ENCODE measurements around the gene MBOAT1.
"Not testable (repeated sequence)": the region's sequence is repeated elsewhere in the genome, so short reads cannot be mapped to it uniquely, and the experiment has no call there.

MBOAT1 gene

GRCh38 chr6:20212392-20213111 lies at the start of gene MBOAT1:
TSS of gene MBOAT1 (minus strand) at chr6:20212469. CDS start at chr6:20212234, 235 bp downstream.
- in situ Hi-C loops (cut with MboI; ENCODE audit: low sequenced_read_pairs) = no loop called here

GRCh38 chr6:20261685-20262084 lies 49.4 kb upstream of the MBOAT1 start:
- in situ Hi-C loops (cut with MboI; ENCODE audit: low sequenced_read_pairs) = no loop called here

- in situ Hi-C loops (cut with MboI; ENCODE audit: low sequenced_read_pairs) = no loop called here
Observed at GRCh38 chr6:20260360-20260759, 48.1 kb upstream of the MBOAT1 start.

GRCh38 chr6:20259316-20260049 lies 47.2 kb upstream of the MBOAT1 start:
- in situ Hi-C loops (cut with MboI; ENCODE audit: low sequenced_read_pairs) = no loop called here

GRCh38 chr6:20255428-20255827 lies 43.2 kb upstream of the MBOAT1 start:
- in situ Hi-C loops (cut with MboI; ENCODE audit: low sequenced_read_pairs) = no loop called here

GRCh38 chr6:20254295-20254694 lies 42.0 kb upstream of the MBOAT1 start:
- in situ Hi-C loops (cut with MboI; ENCODE audit: low sequenced_read_pairs) = no loop called here

- in situ Hi-C loops (cut with MboI; ENCODE audit: low sequenced_read_pairs) = no loop called here
Observed at GRCh38 chr6:20253021-20253420, 40.8 kb upstream of the MBOAT1 start.

GRCh38 chr6:20252311-20252710 lies 40.0 kb upstream of the MBOAT1 start:
- in situ Hi-C loops (cut with MboI; ENCODE audit: low sequenced_read_pairs) = no loop called here

GRCh38 chr6:20251525-20251924 lies 39.3 kb upstream of the MBOAT1 start:
- in situ Hi-C loops (cut with MboI; ENCODE audit: low sequenced_read_pairs) = no loop called here

GRCh38 chr6:20246125-20246524 lies 33.9 kb upstream of the MBOAT1 start:
- in situ Hi-C loops (cut with MboI; ENCODE audit: low sequenced_read_pairs) = no loop called here

- in situ Hi-C loops (cut with MboI; ENCODE audit: low sequenced_read_pairs) = not testable (repeated sequence)
Observed at GRCh38 chr6:20244807-20245681, 32.8 kb upstream of the MBOAT1 start.

- in situ Hi-C loops (cut with MboI; ENCODE audit: low sequenced_read_pairs) = no loop called here
Observed at GRCh38 chr6:20243288-20243687, 31.0 kb upstream of the MBOAT1 start.

GRCh38 chr6:20242397-20242796 lies 30.1 kb upstream of the MBOAT1 start:
- in situ Hi-C loops (cut with MboI; ENCODE audit: low sequenced_read_pairs) = no loop called here

- in situ Hi-C loops (cut with MboI; ENCODE audit: low sequenced_read_pairs) = no loop called here
Observed at GRCh38 chr6:20241102-20241501, 28.8 kb upstream of the MBOAT1 start.

GRCh38 chr6:20238688-20239587 lies 26.7 kb upstream of the MBOAT1 start:
- in situ Hi-C loops (cut with MboI; ENCODE audit: low sequenced_read_pairs) = no loop called here

GRCh38 chr6:20237677-20238460 lies 25.6 kb upstream of the MBOAT1 start:
- in situ Hi-C loops (cut with MboI; ENCODE audit: low sequenced_read_pairs) = no loop called here

- in situ Hi-C loops (cut with MboI; ENCODE audit: low sequenced_read_pairs) = no loop called here
Observed at GRCh38 chr6:20236909-20237600, 24.8 kb upstream of the MBOAT1 start.

GRCh38 chr6:20236344-20236743 lies 24.1 kb upstream of the MBOAT1 start:
- in situ Hi-C loops (cut with MboI; ENCODE audit: low sequenced_read_pairs) = no loop called here

GRCh38 chr6:20235041-20235440 lies 22.8 kb upstream of the MBOAT1 start:
- in situ Hi-C loops (cut with MboI; ENCODE audit: low sequenced_read_pairs) = no loop called here

Data from HL-60/S4 treated with phorbol 12-myristate 13-acetate at 8.2 ng/mL for 4 days and 3 days (cell line).